ENCODE data around the gene CYTIP. TPM values are rescaled to one million over a fixed set of nuclear protein-coding genes. Genes with fewer than 3 reads are reported as not detected.
A peak's percentile ranks its signal among the peaks of the same experiment; 100 is the strongest.

Gene CYTIP
- total and polyA plus RNA-seq, 2 donors from 2014 or later = 3.5 to 24.0 TPM

- no peak for TF ChIP-seq CTCF (IDR thresholded peaks at IDR 0.05; ENCODE audit: borderline replicate concordance, extremely low read depth, insufficient read depth)
- no peak overlapping the region for H3K4me3 ChIP-seq (ENCODE audit: low read length in 3 of 3)
- no peaks in the 10 kb centered on the region for H3K9me3 ChIP-seq (ENCODE audit: control insufficient read depth in 2 of 3, insufficient read depth in 1 of 3, low read length in 3 of 3)
- H3K27me3 ChIP-seq (ENCODE audit: control insufficient read depth, insufficient read depth, low read length) = no peaks in the 10 kb centered on the region
- H3K9ac ChIP-seq (ENCODE audit: low read length in 3 of 3) = no peak overlapping the region
- H3K36me3 ChIP-seq (ENCODE audit: control insufficient read depth in 2 of 3, insufficient read depth in 3 of 3, low read length in 3 of 3) = no peaks in the 10 kb centered on the region
- DNase-seq = no peak
- H3K27ac ChIP-seq (ENCODE audit: low read depth in 2 of 2, low read length in 2 of 2) = peak overlapping the region in 1 of 2 donors; percentile 41
- H3K4me1 ChIP-seq (ENCODE audit: control insufficient read depth in 2 of 3, insufficient read depth in 2 of 3, low read depth in 1 of 3, low read length in 3 of 3) = peaks cover 0 to 4% (median 0%) of the 10 kb centered on the region in 3 donors
- intact Hi-C loops (cut with DNase I) = no loop called here
- no peak for FAIRE-seq
These were observed 25.6 kb downstream of the CYTIP start for GRCh38 chr2:157418239-157418641.

GRCh38 chr2:157415591-157416101, 28.2 kb downstream of the CYTIP start:
- TF ChIP-seq CTCF (IDR thresholded peaks at IDR 0.05; ENCODE audit: borderline replicate concordance, extremely low read depth, insufficient read depth) = no peak
- no peaks in the 10 kb centered on the region for H3K9me3 ChIP-seq (ENCODE audit: control insufficient read depth in 2 of 3, insufficient read depth in 1 of 3, low read length in 3 of 3)
- no peaks in the 10 kb centered on the region for H3K27me3 ChIP-seq (ENCODE audit: control insufficient read depth, insufficient read depth, low read length)
- intact Hi-C loops (cut with DNase I) = no loop called here
- no peaks in the 10 kb centered on the region for H3K36me3 ChIP-seq (ENCODE audit: control insufficient read depth in 2 of 3, insufficient read depth in 3 of 3, low read length in 3 of 3)
- FAIRE-seq = no peak
- peaks cover 0 to 4% (median 0%) of the 10 kb centered on the region in 3 donors for H3K4me1 ChIP-seq (ENCODE audit: control insufficient read depth in 2 of 3, insufficient read depth in 2 of 3, low read depth in 1 of 3, low read length in 3 of 3)
- H3K27ac ChIP-seq (ENCODE audit: low read depth in 2 of 2, low read length in 2 of 2) = no peak overlapping the region
- no peak overlapping the region for H3K9ac ChIP-seq (ENCODE audit: low read length in 3 of 3)
- no peak overlapping the region for H3K4me3 ChIP-seq (ENCODE audit: low read length in 3 of 3)
- no peak for DNase-seq

GRCh38 chr2:157414050-157414449, 29.8 kb downstream of the CYTIP start:
- no peaks in the 10 kb centered on the region for H3K9me3 ChIP-seq (ENCODE audit: control insufficient read depth in 2 of 3, insufficient read depth in 1 of 3, low read length in 3 of 3)
- peak overlapping the region in 1 of 2 donors; percentile 32 for H3K27ac ChIP-seq (ENCODE audit: low read depth in 2 of 2, low read length in 2 of 2)
- no peak for DNase-seq
- FAIRE-seq = no peak
- no peaks in the 10 kb centered on the region for H3K27me3 ChIP-seq (ENCODE audit: control insufficient read depth, insufficient read depth, low read length)
- no peak overlapping the region for H3K9ac ChIP-seq (ENCODE audit: low read length in 3 of 3)
- peaks cover 0 to 4% (median 0%) of the 10 kb centered on the region in 3 donors for H3K4me1 ChIP-seq (ENCODE audit: control insufficient read depth in 2 of 3, insufficient read depth in 2 of 3, low read depth in 1 of 3, low read length in 3 of 3)
- no peak for TF ChIP-seq CTCF (IDR thresholded peaks at IDR 0.05; ENCODE audit: borderline replicate concordance, extremely low read depth, insufficient read depth)
- H3K36me3 ChIP-seq (ENCODE audit: control insufficient read depth in 2 of 3, insufficient read depth in 3 of 3, low read length in 3 of 3) = no peaks in the 10 kb centered on the region
- H3K4me3 ChIP-seq (ENCODE audit: low read length in 3 of 3) = no peak overlapping the region
- intact Hi-C loops (cut with DNase I) = no loop called here
